Right lobe of liver (tissue), 4 donors: ENCODE data around the gene SOD2.

Experiments
- CTCF ChIP-seq, 4 donors: fragments of 200-600 bp in 3 of 4; fragments of 450-650 bp in 1 of 4; IDR thresholded peaks; one replicate each; pipeline versions ENCODE4 v1.5.1 to v1.8.0; 2016 to 2022; ENCODE audit warnings: antibody characterized with exemption in 4 of 4, mild to moderate bottlenecking in 2 of 4
- POLR2A ChIP-seq: fragments of 450-650 bp; IDR thresholded peaks from one replicate; pipeline ENCODE4 v1.6.1; 2017; ENCODE audit warnings: antibody characterized with exemption, mild to moderate bottlenecking
- donor health status: DM: no; HTN: no; CAD: no.
- donor health status: DM: no; HTN: no; CAD: no.
- donor health status: DM: no; HTN: yes; CAD: no.

GRCh38 chr6:159722655-159723054 is 29.6 kb upstream of the SOD2 start:
- TF ChIP-seq CTCF (IDR thresholded peaks at IDR 0.05) = no peak
- no peak for TF ChIP-seq POLR2A
